ENCODE data around the gene MPND.
"Not testable (repeated sequence)": the region's sequence is repeated elsewhere in the genome, so short reads cannot be mapped to it uniquely, and the experiment has no call there.

Gene MPND

GRCh38 chr19:4320419-4320818, 22.9 kb upstream of the MPND start:
- DNase-seq: no peak

- no peak for DNase-seq
These were observed 20.3 kb upstream of the MPND start for GRCh38 chr19:4322942-4323665.

- DNase-seq: no peak
These were observed 19.7 kb upstream of the MPND start for GRCh38 chr19:4323692-4324091.

GRCh38 chr19:4324228-4324627, 19.1 kb upstream of the MPND start:
- no peak for DNase-seq

GRCh38 chr19:4326215-4326836, 17.0 kb upstream of the MPND start:
- DNase-seq: no peak

GRCh38 chr19:4326837-4327251, 16.5 kb upstream of the MPND start:
- no peak for DNase-seq

- DNase-seq: peak; percentile 59 to 71
These were observed 16.0 kb upstream of the MPND start for GRCh38 chr19:4327252-4327876.

- no peak for DNase-seq
These were observed 15.5 kb upstream of the MPND start for GRCh38 chr19:4327877-4328242.

GRCh38 chr19:4328243-4328990, 14.9 kb upstream of the MPND start:
- DNase-seq: peak; percentile 83 to 96

- not testable (repeated sequence) for DNase-seq
These were observed 14.2 kb upstream of the MPND start for GRCh38 chr19:4328991-4329681.

- no peak for DNase-seq
These were observed 13.5 kb upstream of the MPND start for GRCh38 chr19:4329858-4330257.

GRCh38 chr19:4334929-4335570, 8.3 kb upstream of the MPND start:
- DNase-seq: no peak

GRCh38 chr19:4337906-4338440, 5.4 kb upstream of the MPND start:
- peak in 1 of 2 donors; percentile 15 for DNase-seq

- DNase-seq: peak in 1 of 2 donors; percentile 35
These were observed 4.7 kb upstream of the MPND start, which contains the start of gene STAP2 for GRCh38 chr19:4338441-4339355. TSS of gene STAP2 (minus strand) at chr19:4338827. CDS start at chr19:4338753, 74 bp downstream.

- DNase-seq: no peak
These were observed 1.1 kb upstream of the MPND start for GRCh38 chr19:4342314-4342614.

GRCh38 chr19:4342615-4343369, 570 bp upstream of the MPND start:
- DNase-seq: peak; percentile 98 to 100

- no peak for DNase-seq
These were observed 2.1 kb downstream of the MPND start for GRCh38 chr19:4345342-4346019.

- no peak for DNase-seq
These were observed 2.6 kb downstream of the MPND start for GRCh38 chr19:4346020-4346383.

- DNase-seq: peak; percentile 73 to 92
These were observed 4.2 kb downstream of the MPND start for GRCh38 chr19:4347521-4347920.

GRCh38 chr19:4349225-4349624, 5.9 kb downstream of the MPND start:
- not testable (repeated sequence) for DNase-seq

Measured in inflammatory macrophage treated with lipopolysaccharide for 1 hour (primary cell).